Measurements from ENCODE around the gene ILK.

The ILK gene

GRCh38 chr11:6655790-6656583 is 52.4 kb downstream of the ILK start, which contains the start of gene DCHS1:
TSS of gene DCHS1 (minus strand) at chr11:6655809. CDS start at chr11:6641613, 14,196 bp downstream.
- peaks cover 21% of the 10 kb centered on the region; the same call in 1 of the 2 replicates for H3K27me3 ChIP-seq (ENCODE audit: low read depth, low read length)

DNA sequence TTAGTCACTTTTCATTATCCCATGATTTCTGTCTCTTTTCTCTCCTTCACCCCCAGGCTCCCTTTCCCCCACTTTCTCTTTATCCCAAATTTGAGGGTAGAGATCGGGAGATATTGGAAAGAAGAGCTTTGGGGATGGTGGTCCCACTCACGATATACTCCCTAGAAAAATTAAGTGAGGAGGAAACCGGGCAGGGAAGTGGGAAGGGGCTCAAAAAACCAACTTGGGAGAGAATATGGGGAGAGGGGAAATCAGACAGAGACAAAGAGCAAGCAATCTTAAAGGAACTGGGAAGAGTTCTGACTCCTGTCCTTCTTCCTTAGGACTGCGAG is 53.0 kb downstream of the ILK start:
- Histone ChIP-seq H3K4me2 (ENCODE audit: low read length) (no peak overlapping the region), H4K20me1 (ENCODE audit: insufficient read depth, low read length) (no peaks in the 10 kb centered on the region), H3K27me3 (ENCODE audit: low read depth, low read length) (peaks cover 15% of the 10 kb centered on the region; the same call in 1 of the 2 replicates), H3K36me3 (replicated peaks; ENCODE audit: low read depth, low read length) (no peaks in the 10 kb centered on the region), H3K79me2 (ENCODE audit: low read length) (no peaks in the 10 kb centered on the region), H3K27ac (ENCODE audit: low read length) (no peak overlapping the region), H3K9me3 (ENCODE audit: insufficient read depth, low read length) (no peaks in the 10 kb centered on the region), H3K4me1 (ENCODE audit: low read length) (peaks cover 17% of the 10 kb centered on the region), H3K9ac (ENCODE audit: low read length) (no peak overlapping the region), H2AFZ (ENCODE audit: low read depth, low read length) (no peak overlapping the region), H3K4me3 (ENCODE audit: low read length) (no peak overlapping the region)
- TF ChIP-seq CTCF (IDR thresholded peaks at IDR 0.05; ENCODE audit: low read depth, low read length) (no peak), EZH2phosphoT487 (IDR thresholded peaks at IDR 0.05; ENCODE audit: low read depth) (no peak)

More at GRCh38 chr11:6655790-6656583, 52.4 kb downstream of the ILK start, which contains the start of gene DCHS1:
- no peaks in the 10 kb centered on the region for H3K36me3 ChIP-seq (replicated peaks; ENCODE audit: low read depth, low read length)
- H4K20me1 ChIP-seq (ENCODE audit: insufficient read depth, low read length) = no peaks in the 10 kb centered on the region
- no peak for TF ChIP-seq EZH2phosphoT487 (IDR thresholded peaks at IDR 0.05; ENCODE audit: low read depth)
- TF ChIP-seq CTCF (IDR thresholded peaks at IDR 0.05; ENCODE audit: low read depth, low read length) = no peak
- no peak within 1 kb of the TSS for H3K4me3 ChIP-seq (ENCODE audit: low read length)
- H2AFZ ChIP-seq (ENCODE audit: low read depth, low read length) = no peak within 1 kb of the TSS
- H3K4me1 ChIP-seq (ENCODE audit: low read length) = peaks cover 11% of the 10 kb centered on the region
- no peak within 1 kb of the TSS for H3K4me2 ChIP-seq (ENCODE audit: low read length)
- H3K9me3 ChIP-seq (ENCODE audit: insufficient read depth, low read length) = no peaks in the 10 kb centered on the region
- no peaks in the 10 kb centered on the region for H3K79me2 ChIP-seq (ENCODE audit: low read length)
- H3K27ac ChIP-seq (ENCODE audit: low read length) = no peak within 1 kb of the TSS
- H3K9ac ChIP-seq (ENCODE audit: low read length) = no peak within 1 kb of the TSS

DNA sequence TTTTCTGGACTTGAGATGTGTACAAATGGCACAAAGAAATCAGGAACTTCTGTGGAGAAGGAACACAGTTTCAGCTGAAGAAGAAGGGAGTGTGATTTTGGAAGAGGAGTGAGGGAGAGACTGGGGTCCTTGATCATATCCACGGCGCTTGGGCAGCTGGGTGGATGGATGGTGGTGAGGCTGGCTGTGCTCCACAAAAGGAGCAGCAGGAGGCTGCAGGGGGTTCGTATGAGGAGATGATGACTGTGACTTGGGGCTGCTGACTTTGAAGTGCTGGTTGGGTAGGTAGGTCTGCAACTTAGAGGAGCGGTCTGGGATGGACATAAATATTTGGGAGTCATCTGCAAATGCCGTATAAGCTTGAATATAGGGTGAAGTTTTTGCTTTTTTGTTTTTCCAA is 53.4 kb downstream of the ILK start:
- TF ChIP-seq CTCF (IDR thresholded peaks at IDR 0.05; ENCODE audit: low read depth, low read length) (no peak), EZH2phosphoT487 (IDR thresholded peaks at IDR 0.05; ENCODE audit: low read depth) (no peak)
- Histone ChIP-seq H3K27ac (ENCODE audit: low read length) (no peak overlapping the region), H4K20me1 (ENCODE audit: insufficient read depth, low read length) (no peaks in the 10 kb centered on the region), H3K9me3 (ENCODE audit: insufficient read depth, low read length) (no peaks in the 10 kb centered on the region), H3K4me1 (ENCODE audit: low read length) (peaks cover 18% of the 10 kb centered on the region), H2AFZ (ENCODE audit: low read depth, low read length) (no peak overlapping the region), H3K79me2 (ENCODE audit: low read length) (no peaks in the 10 kb centered on the region), H3K27me3 (ENCODE audit: low read depth, low read length) (peaks cover 11% of the 10 kb centered on the region; the same call in 1 of the 2 replicates), H3K4me2 (ENCODE audit: low read length) (no peak overlapping the region), H3K9ac (ENCODE audit: low read length) (no peak overlapping the region), H3K36me3 (replicated peaks; ENCODE audit: low read depth, low read length) (no peaks in the 10 kb centered on the region), H3K4me3 (ENCODE audit: low read length) (no peak overlapping the region)

GRCh38 chr11:6657346-6657745 is 53.8 kb downstream of the ILK start:
- H3K27me3 ChIP-seq (ENCODE audit: low read depth, low read length) = peaks cover 10% of the 10 kb centered on the region; the same call in 1 of the 2 replicates

More at GRCh38 chr11:6657346-6657745, 53.8 kb downstream of the ILK start:
- peaks cover 18% of the 10 kb centered on the region for H3K4me1 ChIP-seq (ENCODE audit: low read length)
- no peaks in the 10 kb centered on the region for H3K36me3 ChIP-seq (replicated peaks; ENCODE audit: low read depth, low read length)
- H2AFZ ChIP-seq (ENCODE audit: low read depth, low read length) = no peak overlapping the region
- H3K9me3 ChIP-seq (ENCODE audit: insufficient read depth, low read length) = no peaks in the 10 kb centered on the region
- no peaks in the 10 kb centered on the region for H3K79me2 ChIP-seq (ENCODE audit: low read length)
- no peaks in the 10 kb centered on the region for H4K20me1 ChIP-seq (ENCODE audit: insufficient read depth, low read length)
- TF ChIP-seq CTCF (IDR thresholded peaks at IDR 0.05; ENCODE audit: low read depth, low read length) (no peak), EZH2phosphoT487 (IDR thresholded peaks at IDR 0.05; ENCODE audit: low read depth) (no peak)
- no peak overlapping the region for H3K4me3 ChIP-seq (ENCODE audit: low read length)
- H3K4me2 ChIP-seq (ENCODE audit: low read length) = no peak overlapping the region
- H3K27ac ChIP-seq (ENCODE audit: low read length) = no peak overlapping the region
- H3K9ac ChIP-seq (ENCODE audit: low read length) = no peak overlapping the region
